GM18517 (cell line): ENCODE measurements around the gene LYRM1.

Experiments
- ATAC-seq: cut with Tn5 transposase; IDR thresholded peaks from one replicate; pipeline ENCODE4 v1.9.1; 2021; ENCODE audit warnings: mild to moderate bottlenecking, moderate library complexity; ENCODE audit not compliant: unreplicated experiment

The LYRM1 gene

GRCh38 chr16:20871941-20872815 lies 28.4 kb upstream of the LYRM1 start:
- ATAC-seq: no peak

- ATAC-seq: no peak
Measured at GRCh38 chr16:20873331-20873730, 27.2 kb upstream of the LYRM1 start.

GRCh38 chr16:20874088-20874581 lies 26.4 kb upstream of the LYRM1 start:
- peak; percentile 1 for ATAC-seq

- no peak for ATAC-seq
Measured at GRCh38 chr16:20875355-20875650, 25.3 kb upstream of the LYRM1 start.

DNA sequence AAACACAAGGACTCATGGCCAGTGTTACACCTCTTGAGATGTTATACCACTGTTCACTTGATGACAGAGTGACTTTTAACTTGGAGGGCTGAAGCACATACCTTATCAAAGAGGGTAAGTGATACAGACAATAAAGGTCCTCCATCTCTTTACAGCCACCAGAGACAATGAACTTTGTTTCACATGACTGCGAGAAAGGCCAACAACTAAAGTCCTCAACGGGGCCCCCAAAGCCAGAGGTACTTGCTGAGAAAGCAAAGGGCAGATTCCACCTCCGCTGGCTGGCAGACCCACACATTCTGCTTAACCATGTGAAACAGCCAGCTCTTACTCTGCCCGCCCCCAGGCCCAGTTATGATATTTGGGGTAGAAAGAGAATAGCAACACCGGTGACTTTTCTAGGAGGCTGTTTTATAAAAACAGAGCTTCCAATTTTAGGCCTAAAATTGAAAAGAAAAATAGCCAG lies 21.9 kb upstream of the LYRM1 start:
- no peak for ATAC-seq

GRCh38 chr16:20879175-20880040 lies 21.2 kb upstream of the LYRM1 start:
- ATAC-seq: no peak

DNA sequence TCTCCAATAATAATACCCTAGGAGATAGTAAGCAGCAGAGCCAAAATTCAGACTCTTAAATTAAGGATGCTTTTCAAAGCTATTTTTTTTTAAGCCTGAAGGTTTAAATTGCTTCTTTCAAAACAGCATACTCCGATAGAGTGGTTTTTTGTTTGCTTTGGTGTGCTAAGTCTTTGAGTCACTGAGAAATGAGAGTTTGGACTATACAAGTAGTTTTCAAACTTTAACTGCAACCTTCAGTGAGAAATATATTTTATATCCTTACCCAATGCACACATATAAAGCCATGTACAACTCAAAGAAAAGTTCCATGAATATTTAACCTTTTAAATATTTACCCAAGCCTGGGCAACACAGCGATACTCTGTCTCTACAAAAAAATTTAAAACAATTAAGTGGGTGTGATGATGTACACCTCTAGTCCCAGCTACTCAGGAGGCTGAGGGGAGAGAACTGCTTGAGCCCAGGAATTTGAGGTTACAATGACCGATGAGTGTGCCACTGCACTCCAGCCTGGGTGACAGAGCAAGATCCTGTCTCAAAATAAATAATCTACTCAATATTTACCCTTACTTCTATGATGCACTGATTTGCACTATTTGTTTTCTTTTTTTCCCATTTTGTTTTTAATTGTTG lies 19.6 kb upstream of the LYRM1 start:
- ATAC-seq: no peak

DNA sequence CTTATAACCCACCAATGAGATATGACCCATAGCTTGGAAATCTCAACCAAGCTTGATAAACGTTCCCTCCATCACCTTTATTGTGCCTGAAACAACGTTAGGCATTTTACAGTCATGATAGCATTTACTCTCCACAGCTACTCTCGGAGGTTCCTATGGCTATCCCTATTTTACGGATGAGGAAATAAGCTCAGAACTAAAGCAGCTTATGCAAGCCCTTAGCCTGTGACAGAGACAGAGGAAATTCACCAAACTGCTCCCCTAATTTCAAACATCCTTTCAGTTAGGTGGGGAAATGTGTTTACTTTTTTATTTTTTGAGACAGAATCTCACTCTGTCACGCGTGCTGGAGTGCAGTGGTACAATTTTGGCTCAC lies 19.1 kb upstream of the LYRM1 start:
- no peak for ATAC-seq

DNA sequence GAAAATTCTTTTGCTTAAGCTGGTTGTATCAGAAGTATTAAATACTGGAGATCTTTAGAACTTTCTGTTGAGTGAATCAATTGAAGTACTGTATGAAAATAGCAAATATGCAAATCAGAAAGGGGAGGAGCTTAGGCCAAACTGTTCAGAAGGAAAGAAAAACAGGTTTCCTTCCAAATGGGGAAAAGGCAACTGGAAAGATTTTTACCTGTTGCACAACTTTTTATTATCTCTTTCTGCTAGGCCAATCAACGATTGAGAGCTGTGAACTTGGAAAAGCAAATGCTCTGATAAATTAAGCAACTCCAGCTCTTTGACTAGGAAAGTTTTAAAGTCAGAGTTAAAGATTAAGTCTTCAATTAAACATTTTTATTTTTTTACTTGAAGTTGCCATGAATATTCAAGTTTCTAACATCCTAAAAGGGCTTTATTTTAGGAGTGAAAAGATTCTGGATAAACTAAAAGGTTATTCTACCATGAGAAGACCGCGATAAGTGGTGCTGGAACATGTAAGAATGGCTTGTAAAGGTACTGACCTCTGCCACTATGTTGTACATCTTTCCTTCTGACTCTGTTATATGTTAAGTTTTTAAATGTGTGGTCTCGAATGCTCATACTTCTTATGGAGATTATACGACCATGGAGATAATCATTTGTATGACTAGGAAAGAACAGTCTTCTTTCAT lies 16.9 kb upstream of the LYRM1 start:
- no peak for ATAC-seq

- ATAC-seq: no peak
Measured at GRCh38 chr16:20884240-20884556, 16.4 kb upstream of the LYRM1 start.

GRCh38 chr16:20886320-20886719 lies 14.3 kb upstream of the LYRM1 start:
- no peak for ATAC-seq

GRCh38 chr16:20887207-20887606 lies 13.4 kb upstream of the LYRM1 start:
- ATAC-seq: no peak

DNA sequence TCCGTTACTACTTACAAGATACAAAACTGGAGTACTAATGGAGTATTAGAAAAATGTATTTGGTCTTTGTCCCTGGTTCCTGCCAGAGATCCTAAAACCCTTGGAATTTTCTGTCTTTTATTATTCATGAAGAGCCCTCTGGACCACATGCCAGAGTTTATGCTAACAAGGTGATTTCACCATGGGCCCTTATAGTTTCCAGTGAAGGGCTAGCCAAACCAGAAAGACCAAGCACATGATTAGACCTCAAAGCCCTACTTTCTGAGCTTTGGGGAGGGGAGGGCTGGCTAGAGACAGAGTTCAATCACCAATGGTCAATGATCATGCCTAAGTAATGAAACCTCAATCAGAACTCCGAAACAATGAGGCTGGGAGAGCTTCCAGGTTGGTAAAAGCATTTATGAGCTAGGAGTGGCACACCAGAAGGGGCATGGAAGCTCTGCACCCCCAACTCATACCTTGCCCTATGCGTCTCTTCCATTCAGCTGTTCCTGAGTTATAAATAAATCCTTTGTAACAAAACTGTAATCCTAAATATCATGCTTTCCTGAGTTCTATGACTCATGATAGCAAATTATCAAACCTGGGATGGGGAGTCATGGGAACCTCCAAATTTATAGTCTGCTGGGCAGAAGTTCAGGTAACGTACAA lies 10.8 kb upstream of the LYRM1 start:
- no peak for ATAC-seq

DNA sequence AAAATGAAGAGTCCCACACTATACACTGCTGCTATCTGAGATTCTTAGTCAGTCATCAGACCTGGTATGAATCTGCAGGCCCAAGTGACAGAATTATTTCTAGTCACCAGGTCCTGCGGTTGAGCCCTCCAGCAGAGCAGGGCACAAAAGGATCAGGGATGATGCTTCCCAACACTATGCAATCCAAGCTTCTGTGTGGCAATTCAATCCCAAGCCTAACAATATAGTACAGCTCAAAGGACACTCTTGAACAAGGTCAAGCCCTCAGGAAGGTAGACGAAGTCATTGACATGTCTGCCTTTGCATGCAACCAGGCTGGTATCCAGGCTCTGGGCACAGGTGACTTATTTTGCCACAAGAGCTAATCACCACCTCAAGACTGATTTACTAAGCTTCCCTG lies 6.2 kb upstream of the LYRM1 start:
- ATAC-seq: no peak

DNA sequence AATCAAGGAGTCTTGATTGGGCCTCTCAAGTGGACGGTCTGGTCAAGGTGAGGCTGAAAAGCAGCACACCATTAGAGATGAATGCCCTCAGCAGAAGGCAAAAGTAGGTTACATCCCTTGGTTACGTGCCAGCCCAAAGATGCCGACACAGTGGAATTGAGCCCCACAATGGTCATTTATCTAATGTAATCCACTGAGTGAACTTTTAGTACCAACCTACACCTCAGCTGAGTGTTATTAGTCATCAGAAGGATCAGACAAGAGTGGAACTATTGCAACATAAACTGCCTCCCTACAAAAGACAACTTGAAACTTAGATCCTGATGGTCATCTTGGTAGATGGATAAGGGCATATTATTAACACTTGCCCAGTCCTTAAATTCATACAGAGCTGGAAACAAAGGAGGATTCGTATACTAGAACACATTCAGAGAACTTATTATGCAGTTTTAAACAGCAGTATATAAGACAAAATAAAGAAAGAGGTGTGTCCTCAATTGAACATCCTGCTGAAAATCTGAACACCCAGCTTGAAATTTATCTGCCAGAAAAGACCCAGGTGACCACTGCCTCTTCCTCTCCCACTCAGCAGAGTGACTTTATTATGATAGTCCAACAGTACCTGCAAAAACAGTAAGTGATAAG lies 3.2 kb upstream of the LYRM1 start:
- ATAC-seq: no peak

DNA sequence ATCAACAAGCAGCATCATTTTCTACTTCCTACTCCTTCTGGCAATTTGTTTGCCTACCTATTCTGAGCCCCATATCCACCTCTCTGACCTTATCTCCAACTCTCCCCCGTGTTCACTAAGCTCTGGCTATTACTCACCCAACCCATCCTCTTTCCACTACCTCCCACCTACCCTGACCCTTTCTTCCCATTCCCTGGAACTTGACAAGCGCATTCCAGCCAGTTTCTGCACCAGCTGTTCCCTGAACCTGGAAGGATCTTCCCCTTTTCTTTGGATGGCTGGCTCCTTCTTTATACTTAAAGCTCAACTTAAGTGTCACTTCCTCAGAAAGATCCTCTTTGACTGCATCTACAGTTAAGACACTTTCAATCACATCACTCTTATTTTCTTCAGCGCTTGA lies 2.6 kb upstream of the LYRM1 start:
- ATAC-seq: no peak

GRCh38 chr16:20899071-20899470 lies 1.5 kb upstream of the LYRM1 start:
- no peak for ATAC-seq

GRCh38 chr16:20899477-20900298 lies 883 bp upstream of the LYRM1 start:
- no peak for ATAC-seq

DNA sequence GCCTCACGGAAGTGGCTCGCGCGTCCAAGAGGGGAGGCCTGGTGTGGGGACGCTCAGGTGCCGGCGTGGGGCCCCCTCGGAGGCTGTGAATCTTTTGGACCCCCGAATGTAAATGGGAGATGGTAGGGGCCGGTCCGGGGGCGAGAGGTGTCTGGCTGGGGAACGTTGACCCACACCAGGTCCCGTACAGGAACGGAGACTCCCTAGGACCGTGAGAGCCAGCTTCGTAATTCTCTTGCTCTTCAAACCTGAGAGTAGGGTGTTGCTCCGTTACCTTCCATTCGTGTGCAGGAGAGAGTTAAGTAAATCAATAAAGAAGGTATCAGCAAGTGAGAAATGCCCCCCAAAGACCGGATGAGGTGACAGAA lies 481 bp downstream of the LYRM1 start:
- ATAC-seq: peak; percentile 3
